CMK (cell line): Measurements from ENCODE around the gene PTOV1.

Source experiments
- DNase-seq: peaks from one replicate; pipeline ENCODE4 v3.0.0-alpha.2; 2010; ENCODE audit warnings: low read depth

The PTOV1 gene

GRCh38 chr19:49889687-49890348 is 38.9 kb downstream of the PTOV1 start:
- peak; percentile 71 for DNase-seq

- no peak for DNase-seq
These were observed 39.7 kb downstream of the PTOV1 start for GRCh38 chr19:49890349-49891311.

- DNase-seq: no peak
These were observed 40.4 kb downstream of the PTOV1 start for GRCh38 chr19:49891393-49891792.

DNA sequence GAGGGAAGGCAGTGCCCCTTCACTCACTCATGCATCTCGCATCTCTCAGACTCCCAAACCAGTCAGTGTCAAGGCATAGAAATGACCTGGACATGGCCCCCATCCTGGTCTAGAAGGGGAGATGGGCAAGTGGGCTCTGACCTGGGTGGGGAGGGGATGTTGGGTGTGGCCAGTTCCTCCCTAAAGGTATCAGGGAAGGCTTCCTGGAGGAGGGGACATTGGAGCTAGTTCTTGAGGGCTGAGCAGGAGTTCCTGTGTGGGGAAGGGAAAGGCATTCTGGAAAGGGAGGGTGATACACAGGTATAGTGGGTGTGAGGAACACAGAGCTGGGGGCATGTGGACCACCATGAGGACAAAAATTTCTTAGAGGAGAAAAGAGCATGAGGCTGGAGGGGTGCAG is 41.8 kb downstream of the PTOV1 start:
- DNase-seq: no peak

GRCh38 chr19:49894011-49894664 is 43.2 kb downstream of the PTOV1 start:
- DNase-seq: no peak

DNA sequence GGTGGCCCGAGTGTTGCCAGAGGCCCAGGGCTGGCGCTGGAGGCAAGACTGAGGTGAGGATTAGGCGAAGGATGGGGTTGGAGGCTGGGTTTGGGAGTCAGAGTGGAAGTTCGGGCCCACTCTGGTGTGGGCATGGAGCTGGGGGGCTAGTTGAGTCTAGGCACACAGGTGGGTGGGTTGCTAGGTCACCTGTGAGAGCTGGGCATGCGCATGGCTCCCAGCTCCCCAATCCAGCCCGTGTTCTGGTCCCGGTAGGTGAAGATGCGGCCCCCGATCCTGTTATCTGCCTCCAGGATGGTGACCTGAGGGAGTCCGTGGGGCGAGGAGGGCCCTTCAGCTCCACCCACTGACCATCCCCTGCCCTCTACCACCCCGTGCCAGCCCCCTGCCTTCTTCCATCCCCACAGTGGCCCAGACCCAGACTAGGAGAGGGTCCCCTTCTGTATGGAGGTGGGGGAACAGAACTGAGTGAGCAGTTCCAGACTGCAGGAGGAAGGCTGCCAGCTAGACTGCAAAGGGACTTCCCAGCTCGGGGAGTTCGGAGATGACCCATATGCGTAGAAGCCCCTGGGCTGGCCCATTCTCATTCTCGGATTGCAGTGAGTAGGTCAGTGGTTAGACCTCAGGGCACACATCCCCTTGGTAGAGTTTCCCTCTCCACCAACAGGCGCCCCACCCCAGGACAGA is 44.1 kb downstream of the PTOV1 start:
- DNase-seq: no peak

DNA sequence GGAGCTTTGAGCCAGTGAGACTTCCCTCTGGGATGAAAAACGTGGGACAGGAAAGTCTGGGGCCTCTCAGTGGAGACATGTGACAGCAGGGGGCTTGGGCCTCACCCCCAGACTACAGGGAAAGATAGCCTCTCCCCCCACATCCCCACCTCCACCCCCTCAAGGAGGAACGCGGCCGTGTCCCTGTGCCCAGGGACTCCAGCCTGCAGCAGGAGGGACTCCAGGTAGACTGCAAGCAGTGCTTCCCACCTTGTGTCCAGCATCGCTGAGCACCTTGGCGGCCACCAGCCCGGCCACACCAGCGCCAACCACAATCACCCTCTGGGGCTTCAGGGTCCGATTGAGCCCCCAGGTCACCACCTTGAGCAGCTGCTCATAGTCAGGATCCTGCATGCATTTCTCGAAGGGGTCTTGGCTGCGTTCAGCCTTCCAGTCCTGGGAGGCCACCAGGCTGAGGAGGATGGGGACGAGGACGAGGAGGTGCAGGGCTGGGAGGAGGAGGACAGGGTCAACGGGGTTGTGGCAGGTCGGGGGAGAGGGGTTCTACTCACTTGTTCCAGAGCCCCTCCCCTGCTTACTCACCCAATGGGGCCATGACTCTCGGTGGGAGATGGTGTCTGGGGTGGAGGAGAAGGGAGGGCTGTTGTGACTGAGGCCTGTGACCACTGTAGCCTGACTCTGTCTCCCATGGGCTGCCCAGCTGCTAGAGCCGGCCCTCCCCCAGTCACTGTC is 44.8 kb downstream of the PTOV1 start:
- no peak for DNase-seq

- DNase-seq: peak; percentile 54
These were observed 46.1 kb downstream of the PTOV1 start, which contains the start of gene IL4I1 for GRCh38 chr19:49896863-49897621. Gene IL4I1 (minus strand): TSS chr19:49896887. CDS start chr19:49896160, 727 bp downstream.

- no peak for DNase-seq
These were observed 53.2 kb downstream of the PTOV1 start for GRCh38 chr19:49904136-49904535.

GRCh38 chr19:49906879-49907564 is 56.1 kb downstream of the PTOV1 start:
- DNase-seq: no peak

DNA sequence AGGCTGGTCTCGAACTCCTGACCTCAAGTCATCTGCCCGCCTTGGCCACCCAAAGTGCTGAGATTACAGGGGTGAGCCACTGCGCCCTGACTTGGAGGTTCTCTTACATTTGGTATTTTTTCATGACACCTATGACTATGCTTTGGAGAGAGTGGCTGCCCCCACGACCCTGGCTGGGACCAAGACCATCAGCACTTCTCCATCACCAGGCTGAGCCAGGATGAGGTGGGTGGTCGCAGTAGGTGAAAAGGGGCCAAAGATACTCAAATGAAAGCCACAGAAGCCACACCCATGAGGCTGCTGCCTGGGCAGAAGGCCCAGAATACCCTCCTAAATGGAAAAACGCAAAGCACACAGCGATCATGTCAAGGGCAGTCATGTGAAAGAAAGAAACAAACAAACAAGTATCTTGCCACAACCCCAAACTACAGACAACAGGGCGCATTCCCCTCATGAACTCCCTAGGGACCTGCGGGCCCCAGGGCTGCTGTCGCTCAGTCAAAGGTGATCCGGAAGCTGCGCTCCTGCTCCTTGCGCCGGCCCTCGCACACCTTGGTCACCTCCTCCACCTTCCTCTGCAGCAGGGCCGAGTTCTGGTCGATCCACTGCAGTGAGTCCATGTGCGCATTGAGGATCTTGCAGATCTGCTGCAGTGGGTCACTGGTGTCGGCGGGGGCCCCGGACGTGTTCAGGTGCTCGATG is 56.9 kb downstream of the PTOV1 start:
- DNase-seq: no peak

GRCh38 chr19:49908480-49909420 is 57.8 kb downstream of the PTOV1 start:
- DNase-seq: no peak

- DNase-seq: no peak
These were observed 59.2 kb downstream of the PTOV1 start for GRCh38 chr19:49910179-49910578.
